GM20431 (cell line): Measurements from ENCODE around the gene CTDP1.
"Not testable (repeated sequence)": the region's sequence is repeated elsewhere in the genome, so short reads cannot be mapped to it uniquely, and the experiment has no call there.

ENCODE experiments used
- in situ Hi-C: fragments of 300-500 bp; cut with MseI, MboI; formaldehyde crosslinking; loops from one replicate; pipeline ENCODE4 v1.15.0; 2020; ENCODE audit warnings: low sequenced_read_pairs; ENCODE audit not compliant: unreplicated experiment

CTDP1 gene

GRCh38 chr18:79718126-79718525 lies 38.5 kb downstream of the CTDP1 start:
- in situ Hi-C loops, result no loop called here

GRCh38 chr18:79718878-79719477 lies 39.4 kb downstream of the CTDP1 start:
- in situ Hi-C loops, result no loop called here

DNA sequence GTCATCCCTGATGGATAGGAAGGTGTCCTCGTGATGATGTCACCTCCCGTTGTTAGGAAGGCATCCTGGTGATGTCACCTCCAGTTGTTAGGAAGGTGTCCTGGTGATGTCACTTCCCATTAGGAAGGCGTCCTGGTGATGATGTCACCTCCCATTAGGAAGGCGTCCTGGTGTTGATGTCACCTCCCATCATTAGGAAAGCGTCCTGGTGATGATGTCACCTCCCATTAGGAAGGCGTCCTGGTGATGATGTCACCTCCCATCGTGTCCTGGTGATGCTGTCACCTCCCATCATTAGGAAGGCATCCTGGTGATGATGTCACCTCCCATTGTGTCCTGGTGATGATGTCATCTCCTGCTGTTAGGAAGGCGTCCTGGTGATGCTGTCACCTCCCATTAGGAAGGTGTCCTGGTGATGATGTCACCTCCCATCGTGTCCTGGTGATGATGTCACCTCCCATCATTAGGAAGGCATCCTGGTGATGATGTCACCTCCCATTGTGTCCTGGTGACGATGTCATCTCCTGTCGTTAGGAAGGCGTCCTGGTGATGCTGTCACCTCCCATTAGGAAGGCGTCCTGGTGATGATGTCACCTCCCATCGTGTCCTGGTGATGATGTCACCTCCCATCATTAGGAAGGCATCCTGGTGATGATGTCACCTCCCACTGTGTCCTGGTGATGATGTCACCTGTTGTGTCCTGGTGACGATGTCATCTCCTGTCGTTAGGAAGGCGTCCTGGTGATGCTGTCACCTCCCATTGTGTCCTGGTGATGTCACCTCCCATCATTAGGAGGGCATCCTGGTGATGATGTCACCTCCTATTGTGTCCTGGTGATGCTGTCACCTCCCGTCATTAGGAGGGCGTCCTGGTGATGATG lies 40.1 kb downstream of the CTDP1 start:
- in situ Hi-C loops, result not testable (repeated sequence)

DNA sequence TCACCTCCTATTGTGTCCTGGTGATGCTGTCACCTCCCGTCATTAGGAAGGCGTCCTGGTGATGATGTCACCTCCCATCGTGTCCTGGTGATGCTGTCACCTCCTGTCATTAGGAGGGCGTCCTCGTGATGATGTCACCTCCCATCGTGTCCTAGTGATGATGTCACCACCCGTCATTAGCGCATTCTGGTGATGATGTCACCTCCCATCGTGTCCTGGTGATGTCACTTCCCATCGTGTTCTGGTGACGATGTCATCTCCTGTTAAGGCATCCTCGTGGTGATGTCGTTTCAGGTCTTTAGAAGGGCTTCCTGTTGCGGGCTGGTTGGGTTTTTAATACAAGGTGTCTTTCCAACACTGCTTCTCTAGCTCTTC lies 40.7 kb downstream of the CTDP1 start:
- in situ Hi-C loops, result no loop called here

GRCh38 chr18:79723036-79723435 lies 43.4 kb downstream of the CTDP1 start:
- in situ Hi-C loops, result no loop called here

GRCh38 chr18:79723628-79724027 lies 44.0 kb downstream of the CTDP1 start:
- in situ Hi-C loops, result no loop called here

GRCh38 chr18:79724299-79725080 lies 44.9 kb downstream of the CTDP1 start:
- in situ Hi-C loops, result no loop called here

- in situ Hi-C loops, result no loop called here
Measured at GRCh38 chr18:79725486-79725885, 45.9 kb downstream of the CTDP1 start.

DNA sequence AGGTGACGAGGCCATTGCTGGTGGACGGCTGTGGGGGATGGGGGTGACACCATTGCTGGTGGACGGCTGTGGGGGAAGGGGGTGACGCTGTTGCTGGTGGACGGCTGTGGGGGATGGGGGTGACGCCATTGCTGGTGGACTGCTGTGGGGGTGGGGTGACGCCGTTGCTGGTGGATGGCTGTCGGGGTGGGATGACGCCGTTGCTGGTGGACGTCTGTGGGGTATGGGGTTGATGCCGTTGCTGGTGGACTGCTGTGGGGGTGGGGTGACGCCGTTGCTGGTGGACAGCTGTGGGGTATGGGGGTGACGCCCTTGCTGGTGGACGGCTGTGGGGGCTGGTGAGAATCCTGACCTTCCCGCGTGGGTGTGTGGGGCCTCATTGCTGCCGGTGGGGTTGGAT lies 47.1 kb downstream of the CTDP1 start:
- in situ Hi-C loops, result no loop called here

DNA sequence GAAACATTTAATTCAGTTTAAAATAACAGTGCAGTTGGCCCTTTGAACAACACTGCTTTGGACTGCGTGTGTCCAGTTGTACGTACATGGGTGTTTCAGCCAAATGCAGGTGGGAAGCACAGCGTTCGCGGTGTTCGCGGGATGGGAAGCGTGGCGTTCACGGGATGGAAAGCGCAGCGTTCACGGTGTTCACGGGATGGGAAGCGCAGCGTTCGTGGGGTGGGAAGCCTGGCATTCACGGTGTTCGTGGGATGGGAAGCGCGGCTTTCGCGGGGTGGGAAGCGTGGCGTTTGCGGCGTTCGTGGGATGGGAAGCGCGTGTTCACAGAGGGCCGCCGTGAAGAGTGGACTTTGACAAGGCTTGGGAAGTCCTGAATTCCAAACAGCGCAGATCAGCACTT lies 47.6 kb downstream of the CTDP1 start:
- in situ Hi-C loops, result no loop called here

DNA sequence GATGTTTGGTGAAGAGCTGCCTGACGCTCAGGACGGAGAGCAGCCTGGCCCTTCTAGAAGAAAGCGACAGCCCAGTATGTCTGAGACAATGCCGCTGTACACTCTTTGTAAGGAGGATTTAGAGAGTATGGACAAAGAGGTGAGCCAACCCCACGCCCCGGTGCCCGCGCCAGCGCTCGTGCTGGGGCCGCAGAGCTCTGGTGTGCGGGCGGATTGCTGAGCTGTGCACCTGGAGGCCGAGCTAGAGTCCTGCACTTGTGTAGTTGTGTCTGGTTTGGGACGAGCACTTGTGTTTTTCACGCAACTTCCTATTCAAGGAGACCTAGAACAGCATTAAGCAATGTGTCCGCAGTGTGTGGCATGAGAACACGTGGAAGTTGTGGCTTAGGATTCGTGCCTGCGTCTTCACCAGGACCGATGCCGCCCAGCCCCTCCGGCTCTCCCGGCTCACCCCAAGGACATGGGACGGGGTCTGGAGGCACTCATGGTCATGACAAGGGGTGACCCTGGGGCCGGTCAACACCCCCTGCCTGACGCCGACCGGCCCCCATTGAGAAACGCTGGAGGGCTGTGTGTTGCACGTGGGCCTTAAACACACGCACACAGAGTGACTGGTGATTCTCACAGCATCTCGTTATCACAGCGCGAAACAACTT lies 49.5 kb downstream of the CTDP1 start:
- in situ Hi-C loops, result no loop called here

GRCh38 chr18:79729611-79730010 lies 50.0 kb downstream of the CTDP1 start:
- in situ Hi-C loops, result no loop called here

GRCh38 chr18:79730804-79731203 lies 51.2 kb downstream of the CTDP1 start:
- in situ Hi-C loops, result no loop called here

GRCh38 chr18:79731881-79732720 lies 52.5 kb downstream of the CTDP1 start:
- in situ Hi-C loops, result not testable (repeated sequence)

- in situ Hi-C loops, result no loop called here
Measured at GRCh38 chr18:79732721-79733025, 53.1 kb downstream of the CTDP1 start.

DNA sequence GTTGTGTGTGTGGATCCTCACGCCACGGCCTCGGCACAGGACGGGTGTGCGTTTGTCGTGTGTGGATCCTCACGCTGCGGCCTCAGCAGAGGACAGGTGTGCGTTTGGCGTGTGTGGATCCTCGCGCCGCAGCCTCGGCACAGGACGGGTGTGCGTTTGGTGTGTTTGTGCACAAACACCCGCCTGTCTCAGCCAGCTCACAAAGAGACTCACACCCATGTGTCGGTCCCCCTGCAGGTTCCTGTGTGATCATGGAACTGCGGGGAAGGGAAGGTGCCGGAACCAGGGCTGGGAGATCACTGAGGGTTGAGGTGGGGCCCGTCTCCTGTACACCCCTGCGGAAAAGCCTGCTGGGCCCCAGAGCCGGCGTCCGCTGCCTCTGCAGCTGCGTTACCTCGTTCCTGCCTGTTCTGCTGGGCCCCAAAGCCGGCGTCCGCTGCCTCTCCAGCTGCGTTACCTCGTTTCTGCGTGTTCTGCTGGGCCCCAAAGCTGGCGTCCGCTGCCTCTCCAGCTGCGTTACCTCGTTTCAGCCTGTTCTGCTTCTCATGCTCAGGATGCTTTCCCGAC lies 53.6 kb downstream of the CTDP1 start:
- in situ Hi-C loops, result no loop called here

DNA sequence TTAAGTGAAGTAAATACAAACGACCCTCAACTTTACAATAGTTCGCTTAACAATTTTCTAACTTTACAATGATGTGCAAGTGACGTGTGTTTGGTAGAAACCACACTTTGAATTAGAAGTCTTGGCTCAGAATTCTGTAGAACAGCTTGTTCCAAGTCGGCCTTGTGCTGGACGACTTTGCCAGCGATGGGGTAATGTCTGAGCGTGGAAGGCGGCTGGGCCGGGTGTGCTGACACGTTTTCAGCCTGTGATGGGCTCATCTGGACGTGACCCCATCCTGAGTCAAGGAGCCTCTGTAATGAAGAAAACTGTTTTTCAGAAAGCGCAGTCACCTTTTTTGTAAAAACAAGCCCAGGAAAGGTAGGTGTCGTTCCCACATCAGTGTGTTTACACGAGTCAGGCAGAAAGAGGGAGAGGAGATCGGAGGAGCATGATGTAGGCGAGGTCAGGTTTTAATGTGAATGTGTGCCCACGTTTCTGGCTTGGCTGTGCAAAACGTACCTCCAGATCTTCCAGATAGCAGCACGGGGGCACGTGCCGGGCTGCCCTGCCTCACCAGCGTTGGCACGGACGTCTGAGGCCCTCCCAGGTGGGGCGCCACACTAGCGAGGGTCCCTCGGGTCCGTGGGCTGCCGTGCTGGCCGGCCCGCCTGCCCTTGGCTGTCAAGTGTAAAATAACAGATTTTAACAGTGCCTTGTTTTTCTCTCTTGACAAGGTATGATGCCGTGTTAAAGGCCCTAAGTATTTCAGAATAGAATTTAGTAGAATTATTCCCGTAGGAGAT lies 54.6 kb downstream of the CTDP1 start:
- in situ Hi-C loops, result no loop called here

DNA sequence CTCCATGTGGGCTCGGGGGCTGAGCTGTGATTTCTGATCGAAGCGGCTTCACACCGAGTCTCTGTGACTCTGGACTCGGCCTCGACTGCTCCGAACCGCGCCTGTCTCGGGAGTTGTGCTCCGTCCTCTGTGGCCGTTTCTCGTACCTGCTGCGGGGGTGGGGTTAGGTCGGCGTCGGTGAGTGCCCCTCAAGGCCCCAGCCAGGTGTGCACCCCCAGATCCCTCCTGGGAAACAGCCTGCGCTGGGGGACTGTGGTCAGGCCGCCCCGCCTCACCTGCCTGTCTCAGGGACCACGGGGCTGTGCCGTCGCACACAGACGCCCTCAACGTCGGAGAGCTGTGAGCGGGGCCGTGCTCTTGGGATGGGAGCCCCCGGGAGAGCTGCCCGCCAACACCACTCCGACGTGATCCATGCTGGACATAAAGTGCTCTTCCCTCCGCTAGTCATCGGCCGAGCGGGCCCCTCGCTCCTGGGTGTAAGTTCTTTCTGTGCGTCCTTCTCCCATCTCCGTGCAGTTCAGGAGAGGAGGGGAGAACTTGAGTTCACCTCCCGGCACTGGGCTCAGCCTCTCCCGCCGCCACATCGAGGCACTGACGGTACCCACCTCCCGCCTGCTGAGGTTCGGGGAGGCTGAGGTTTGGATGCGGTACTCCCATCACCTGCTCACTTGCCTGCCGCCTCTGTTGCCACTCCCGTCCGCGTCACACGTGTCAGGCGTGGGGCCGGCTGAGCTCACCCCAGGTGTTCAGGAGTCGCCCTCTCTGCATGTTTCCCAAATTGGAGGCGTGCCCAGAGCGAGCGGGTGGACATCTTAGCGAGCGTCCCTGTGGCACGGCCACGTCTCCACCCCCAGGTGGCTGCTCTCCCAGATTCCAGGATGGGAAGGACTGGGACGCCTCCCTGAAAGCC lies 55.7 kb downstream of the CTDP1 start:
- in situ Hi-C loops, result no loop called here
